NOMO-1 (cell line): ENCODE results near the gene NEDD9.

Experiments
- DNase-seq, 2 experiments: peaks; one replicate each; lab custom pipeline; 2025; ENCODE audit not compliant: unreplicated experiment in 2 of 2; lab: John Stamatoyannopoulos, UW

The NEDD9 gene

GRCh38 chr6:11151488-11151887, 81.0 kb downstream of the NEDD9 start:
- no peak for DNase-seq

DNA sequence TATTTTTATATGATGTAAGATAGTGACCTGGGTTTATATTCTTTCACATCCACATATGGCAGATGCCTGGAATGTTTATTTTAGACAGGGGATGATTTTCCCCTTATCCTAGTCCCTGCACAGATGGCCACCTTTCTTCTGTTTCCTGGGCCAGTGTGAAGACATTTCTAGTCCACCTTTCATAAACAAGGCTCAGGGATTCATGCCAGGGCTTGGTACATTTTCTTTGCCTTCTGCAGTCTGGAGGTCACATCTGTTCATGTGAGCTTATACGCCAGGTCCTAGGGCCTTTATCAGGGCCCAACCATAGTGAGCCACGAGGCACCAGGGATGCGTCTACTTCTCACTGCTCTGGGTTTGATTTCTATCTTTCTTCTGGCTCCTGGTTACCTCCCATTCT, 82.9 kb downstream of the NEDD9 start:
- no peak for DNase-seq

DNA sequence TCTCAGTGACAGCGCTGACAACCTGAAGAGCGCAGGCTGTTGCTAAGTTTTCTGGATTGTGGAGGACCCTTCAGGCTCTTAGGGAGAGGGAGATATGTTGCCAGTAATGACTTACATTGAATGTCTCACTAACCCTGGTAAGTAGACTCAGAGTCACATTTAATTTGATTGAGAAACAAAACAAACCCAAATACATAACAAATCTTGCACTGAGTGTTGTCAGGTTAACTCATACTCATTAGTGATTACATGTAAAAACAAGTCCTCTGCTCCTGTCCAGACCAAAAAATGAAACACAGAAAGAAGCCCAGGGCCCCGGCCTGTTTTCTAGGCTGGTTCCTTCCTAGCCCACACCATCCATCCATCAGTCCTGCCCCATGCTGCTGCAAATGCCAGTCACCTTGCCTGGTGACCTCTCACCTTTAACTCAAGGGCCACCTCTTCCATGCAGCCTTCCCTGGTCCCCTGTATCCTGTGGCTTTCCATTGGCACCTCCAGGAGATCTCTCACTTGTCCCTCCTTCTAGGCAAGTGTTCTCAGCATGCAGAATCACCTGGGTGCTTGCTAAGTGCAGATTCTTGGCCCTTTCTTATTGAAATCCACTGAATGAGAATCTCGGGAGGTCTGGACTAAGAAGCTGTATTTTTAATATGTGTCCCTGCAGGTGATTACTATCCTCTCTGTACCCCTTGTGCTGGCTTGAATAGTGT, 86.2 kb downstream of the NEDD9 start:
- DNase-seq, result no peak

DNA sequence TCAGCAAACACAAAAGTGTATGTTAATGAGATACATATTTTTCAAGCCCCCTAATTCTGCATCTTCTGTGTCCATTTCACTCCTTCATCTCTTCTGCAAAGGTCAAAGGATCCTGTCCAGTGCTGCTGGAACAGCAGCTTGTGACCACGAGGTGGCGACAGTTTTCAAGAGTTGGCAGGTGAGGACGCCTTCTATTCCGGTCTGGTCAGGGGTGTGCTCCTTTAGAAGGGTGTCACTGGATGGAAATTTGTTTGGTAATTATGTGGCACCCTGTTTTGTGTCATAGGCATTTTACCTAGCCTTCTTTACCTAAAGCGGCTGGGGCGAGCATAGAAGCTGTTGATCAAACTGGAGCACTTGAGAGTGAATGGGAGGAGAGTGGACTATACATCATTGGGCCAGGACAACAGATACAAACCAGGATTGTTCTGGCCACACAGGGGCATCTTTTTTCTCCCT, 88.0 kb downstream of the NEDD9 start:
- peak; percentile 47 to 63 for DNase-seq

GRCh38 chr6:11143394-11144371, 88.8 kb downstream of the NEDD9 start:
- DNase-seq, result peak; percentile 78 to 91

- peak in 1 of 2 experiments; percentile 22 for DNase-seq
These were observed 90.0 kb downstream of the NEDD9 start for GRCh38 chr6:11142296-11143027.

DNA sequence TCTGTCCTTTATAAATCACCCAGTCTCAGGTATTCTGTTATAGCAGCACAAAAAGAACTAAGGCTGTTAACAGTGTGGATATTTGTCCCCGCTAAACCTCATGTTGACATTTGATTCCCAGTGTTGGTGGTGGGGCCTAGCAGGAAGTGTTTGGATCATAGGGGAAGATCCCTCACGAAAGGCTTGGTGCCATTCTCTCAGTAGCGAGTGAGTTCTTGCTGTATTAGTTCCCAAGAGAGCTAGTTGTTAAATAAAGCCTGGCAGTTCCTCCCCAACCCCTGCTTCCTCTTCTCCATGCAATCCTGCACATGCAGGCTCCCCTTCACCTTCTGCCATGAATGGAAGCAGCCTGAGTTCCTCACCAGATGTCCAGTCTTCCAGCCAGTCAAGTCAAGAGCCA, 91.2 kb downstream of the NEDD9 start:
- no peak for DNase-seq

DNA sequence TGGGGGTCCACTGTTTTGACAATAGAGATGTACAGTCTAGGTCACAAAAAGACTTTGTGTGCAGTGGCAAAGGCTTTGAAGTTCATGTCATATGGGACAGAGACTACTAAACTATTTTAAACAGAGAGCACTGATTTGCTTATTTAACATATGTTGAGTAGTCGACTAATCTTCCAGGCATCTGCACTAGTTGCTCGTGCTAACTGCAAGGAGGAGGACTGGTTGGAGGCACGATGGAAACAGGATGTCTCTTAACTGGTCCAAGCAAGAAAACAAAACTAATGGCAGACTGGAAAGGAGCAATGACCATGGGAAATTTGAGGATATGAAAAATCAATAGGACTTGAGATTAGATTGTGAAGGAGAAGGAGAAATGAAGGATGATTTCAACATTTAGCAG, 92.4 kb downstream of the NEDD9 start:
- no peak for DNase-seq

GRCh38 chr6:11139051-11139960, 93.2 kb downstream of the NEDD9 start:
- no peak for DNase-seq

- DNase-seq, result no peak
These were observed 95.7 kb downstream of the NEDD9 start for GRCh38 chr6:11136809-11137208.
